Mucosa of descending colon (tissue), 3 donors: ENCODE data around the gene C9orf85. TPM values are rescaled to one million over a fixed set of nuclear protein-coding genes. Genes with fewer than 3 reads are reported as not detected.

Experiments used
- ATAC-seq: fragments of 200-7000 bp; cut with Tn5 transposase; one replicate; pipeline ENCODE4 v1.9.1; 2020; ENCODE audit warnings: mild to moderate bottlenecking, moderate library complexity
- DNase-seq, 3 donors: peaks; one replicate each; pipeline ENCODE4 v3.0.0-alpha.2; 2020
- H3K36me3 ChIP-seq: fragments of 200-600 bp; one replicate; pipeline ENCODE4 v1.8.0; 2021; ENCODE audit warnings: low read depth, mild to moderate bottlenecking
- H3K4me1 ChIP-seq: fragments of 200-600 bp; one replicate; pipeline ENCODE4 v1.8.0; 2021; ENCODE audit warnings: low read depth, mild to moderate bottlenecking
- H3K4me3 ChIP-seq: fragments of 200-600 bp; one replicate; pipeline ENCODE4 v1.8.0; 2021; ENCODE audit warnings: mild to moderate bottlenecking
- H3K9me3 ChIP-seq: fragments of 200-600 bp; one replicate; pipeline ENCODE4 v1.8.0; 2021; ENCODE audit warnings: mild to moderate bottlenecking
- CTCF ChIP-seq: fragments of 200-600 bp; IDR thresholded peaks from one replicate; pipeline ENCODE4 v1.8.0; 2022; ENCODE audit warnings: antibody characterized with exemption, mild to moderate bottlenecking
- intact Hi-C, 2 donors: fragments of 100-400 bp; cut with DNase I in 1 of 2; cut with micrococcal nuclease in 1 of 2; formaldehyde crosslinking; loops; one replicate each; pipeline versions ENCODE4 v1.11.0 to v1.11.1; 2022; cut with DNase I, micrococcal nuclease
- total RNA-seq, 3 donors: library from RNA; stranded (reverse); fragmentation: NEBNext Ultra II Directional in 2 of 3; extraction: Animal tissue kit (Norgen Biotek cat#: 25700) in 2 of 3; gene quantifications; one replicate each; pipeline versions ENCODE4 v1.2.1 to v1.2.4, GENCODE V29; 2021 to 2023
- donor health status: DM: no; HTN: no; CAD: no; lungs with moderate emphysema.
- donor health status: DM: no; HTN: no; CAD: no.
- donor health status: DM: no; HTN: yes; CAD: no.

C9orf85 gene
- total RNA-seq, 3 donors from 2014 or later: 12.6 to 17.0 (median 12.8) TPM

GRCh38 chr9:71916834-71917534 lies 5.5 kb downstream of the C9orf85 start:
- intact Hi-C loops: no loop called here
- no peak for TF ChIP-seq CTCF
- no peaks in the 10 kb centered on the region for H3K36me3 ChIP-seq
- peaks cover 21% of the 10 kb centered on the region for H3K4me1 ChIP-seq
- DNase-seq (peak in 1 of 3 donors; percentile 60), ATAC-seq (peak; percentile 98)
- H3K4me3 ChIP-seq: no peak overlapping the region
- H3K9me3 ChIP-seq: no peaks in the 10 kb centered on the region

GRCh38 chr9:71918419-71918818 lies 7.0 kb downstream of the C9orf85 start:
- intact Hi-C loops: no loop called here
- no peaks in the 10 kb centered on the region for H3K9me3 ChIP-seq

GRCh38 chr9:71920456-71921189 lies 9.2 kb downstream of the C9orf85 start:
- TF ChIP-seq CTCF: no peak
- Histone ChIP-seq H3K9me3 (no peaks in the 10 kb centered on the region), H3K36me3 (no peaks in the 10 kb centered on the region), H3K4me1 (peaks cover 9% of the 10 kb centered on the region), H3K4me3 (no peak overlapping the region)
- no peak for ATAC-seq
- intact Hi-C loops: no loop called here
- no peak for DNase-seq

More at GRCh38 chr9:71918419-71918818, 7.0 kb downstream of the C9orf85 start:
- TF ChIP-seq CTCF: no peak
- Histone ChIP-seq H3K36me3 (no peaks in the 10 kb centered on the region), H3K4me1 (peaks cover 9% of the 10 kb centered on the region), H3K4me3 (no peak overlapping the region)
- DNase-seq: no peak
- no peak for ATAC-seq

GRCh38 chr9:71921190-71921814 lies 9.9 kb downstream of the C9orf85 start:
- H3K4me3 ChIP-seq: no peak overlapping the region
- no peaks in the 10 kb centered on the region for H3K9me3 ChIP-seq
- TF ChIP-seq CTCF: no peak
- intact Hi-C loops: no loop called here
- no peak for ATAC-seq
- H3K4me1 ChIP-seq: peaks cover 9% of the 10 kb centered on the region
- H3K36me3 ChIP-seq: no peaks in the 10 kb centered on the region
- DNase-seq: no peak

GRCh38 chr9:71924576-71924975 lies 13.1 kb downstream of the C9orf85 start:
- H3K4me3 ChIP-seq: no peak overlapping the region
- no peaks in the 10 kb centered on the region for H3K36me3 ChIP-seq
- intact Hi-C loops: no loop called here
- no peaks in the 10 kb centered on the region for H3K4me1 ChIP-seq
- TF ChIP-seq CTCF: no peak
- DNase-seq (no peak), ATAC-seq (no peak)
- H3K9me3 ChIP-seq: no peaks in the 10 kb centered on the region
